ENCODE measurements around the gene GALE. TPM values are rescaled to one million over a fixed set of nuclear protein-coding genes. Genes with fewer than 3 reads are reported as not detected.

The GALE gene
- total RNA-seq, 1 donor from 2014 or later, result 61.6 TPM

DNA sequence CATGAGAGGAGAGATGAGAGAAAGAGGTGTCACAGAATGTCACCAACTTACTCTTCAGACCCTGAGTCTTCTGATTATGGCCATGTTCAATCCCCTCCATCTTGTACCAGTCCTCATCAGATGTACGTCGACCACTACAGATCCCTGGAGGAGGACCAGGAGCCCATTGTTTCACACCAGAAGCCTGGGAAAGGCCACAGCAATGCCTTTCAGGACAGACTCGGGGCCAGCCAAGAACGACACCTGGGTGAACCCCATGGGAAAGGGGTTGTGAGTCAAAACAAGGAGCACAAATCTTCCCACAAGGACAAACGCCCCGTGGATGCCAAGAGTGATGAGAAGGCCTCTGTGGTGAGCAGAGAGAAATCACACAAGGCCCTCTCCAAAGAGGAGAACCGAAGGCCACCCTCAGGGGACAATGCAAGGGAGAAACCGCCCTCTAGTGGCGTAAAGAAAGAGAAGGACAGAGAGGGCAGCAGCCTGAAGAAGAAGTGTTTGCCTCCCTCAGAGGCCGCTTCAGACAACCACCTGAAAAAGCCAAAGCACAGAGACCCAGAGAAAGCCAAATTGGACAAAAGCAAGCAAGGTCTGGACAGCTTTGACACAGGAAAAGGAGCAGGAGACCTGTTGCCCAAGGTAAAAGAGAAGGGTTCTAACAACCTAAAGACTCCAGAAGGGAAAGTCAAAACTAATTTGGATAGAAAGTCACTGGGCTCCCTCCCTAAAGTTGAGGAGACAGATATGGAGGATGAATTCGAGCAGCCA is 49.3 kb downstream of the GALE start:
- ATAC-seq, result peak; percentile 63

DNA sequence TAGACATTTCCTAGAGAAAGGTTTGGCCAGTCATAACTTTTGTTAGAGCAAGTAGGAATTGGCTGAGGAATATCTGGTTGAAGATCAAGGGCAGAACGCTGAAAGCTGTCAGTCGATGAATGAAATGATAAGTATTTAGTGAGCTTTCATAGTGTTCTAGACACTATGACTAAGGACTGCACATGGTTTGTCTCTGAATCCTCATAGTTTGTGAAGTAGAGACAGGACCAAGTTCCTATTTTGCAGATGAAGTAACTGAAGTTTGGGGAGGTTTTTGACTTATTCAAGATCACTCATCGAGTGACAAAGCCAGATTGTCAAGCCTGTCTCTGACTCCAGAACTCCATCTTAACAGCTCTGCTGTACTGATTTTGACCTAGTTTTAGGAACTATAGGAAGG is 52.5 kb downstream of the GALE start:
- ATAC-seq, result no peak

Other genes with a start within 250 kb of the GALE start
- 25.7 TPM for gene ID3, start 241.3 kb downstream of the GALE start, total RNA-seq
- gene RPL11, start 108.9 kb downstream of the GALE start, total RNA-seq, result 1,140 TPM
- 35.1 TPM for gene ELOA, start 57.3 kb downstream of the GALE start, total RNA-seq
- 63.8 TPM for gene PITHD1, start 22.3 kb downstream of the GALE start, total RNA-seq
- gene LYPLA2, start 9.6 kb downstream of the GALE start, total RNA-seq, result 48.9 TPM
- gene HMGCL, start 24.7 kb upstream of the GALE start, total RNA-seq, result 28.2 TPM
- gene FUCA1, start 67.5 kb upstream of the GALE start, total RNA-seq, result 7.7 TPM
- 0.12 TPM for gene CNR2, start 112.6 kb upstream of the GALE start, total RNA-seq
- 47.8 TPM for gene PNRC2, start 159.1 kb upstream of the GALE start, total RNA-seq
- 48.5 TPM for gene SRSF10, start 179.6 kb upstream of the GALE start, total RNA-seq